ENCODE measurements around the gene GPAT2. TPM values are rescaled to one million over a fixed set of nuclear protein-coding genes. Genes with fewer than 3 reads are reported as not detected.
"Not testable (repeated sequence)": the region's sequence is repeated elsewhere in the genome, so short reads cannot be mapped to it uniquely, and the experiment has no call there.

GPAT2 gene
- total RNA-seq, 2 experiments from 2014 or later, result not detected

DNA sequence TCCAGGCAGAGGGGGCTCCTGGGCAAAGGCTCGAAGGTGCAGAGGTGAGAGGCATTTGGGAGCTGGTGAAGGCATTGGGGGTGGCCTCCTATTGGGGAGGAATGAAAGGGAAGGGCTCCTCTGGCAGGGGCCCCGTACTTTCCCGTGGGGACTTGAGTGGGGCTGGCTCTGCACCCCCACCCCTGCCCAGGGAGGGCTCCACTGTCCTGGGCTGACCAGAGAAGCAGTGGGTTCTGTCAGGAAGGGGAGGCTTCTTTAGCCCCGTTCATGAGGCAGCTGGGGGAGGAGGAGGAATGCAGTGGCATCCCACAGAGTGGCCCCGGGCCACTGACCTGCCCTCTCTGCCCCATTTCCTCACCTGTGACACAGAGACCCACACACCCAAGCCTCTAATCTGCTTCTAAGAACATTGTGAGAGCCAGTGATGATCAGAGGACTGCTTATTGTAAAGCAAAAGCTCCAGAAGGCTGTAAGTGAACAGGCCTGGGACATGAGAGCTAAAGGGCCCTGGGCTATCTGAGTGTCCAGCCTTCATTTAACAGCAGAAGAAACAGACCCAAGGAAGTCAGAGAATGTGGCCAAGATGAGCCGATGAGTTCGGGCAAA is 38.6 kb upstream of the GPAT2 start:
- no TSS peak for BruUV-seq (replicated peaks)
- Histone ChIP-seq H3K36me3 (ENCODE audit: insufficient read depth, low read length) (no peaks in the 10 kb centered on the region), H3K9me3 (ENCODE audit: low read length) (0 out of 2 replicates have a peak, but pooled peaks cover 4% of the 10 kb centered on the region), H3K27ac (ENCODE audit: low read depth, low read length, poor library complexity, severe bottlenecking) (no peak overlapping the region), H3K79me2 (ENCODE audit: insufficient read depth, low read depth, low read length) (no peaks in the 10 kb centered on the region), H3K4me3 (ENCODE audit: low read depth, low read length, poor library complexity, severe bottlenecking) (no peak overlapping the region), H3K4me2 (ENCODE audit: low read length) (no peak overlapping the region), H2AFZ (ENCODE audit: low read length) (no peak overlapping the region), H4K20me1 (ENCODE audit: insufficient read depth, low read length) (no peaks in the 10 kb centered on the region; the same call in 1 of the 2 replicates), H3K4me1 (ENCODE audit: insufficient read depth, low read length, poor library complexity, severe bottlenecking) (no peaks in the 10 kb centered on the region), H3K9me2 (ENCODE audit: insufficient read depth, low read length) (no peaks in the 10 kb centered on the region)
- TF ChIP-seq EZH2phosphoT487 (IDR thresholded peaks at IDR 0.05; ENCODE audit: borderline replicate concordance, low read depth, low read length), result no peak
- TF ChIP-seq, protein P1, sequence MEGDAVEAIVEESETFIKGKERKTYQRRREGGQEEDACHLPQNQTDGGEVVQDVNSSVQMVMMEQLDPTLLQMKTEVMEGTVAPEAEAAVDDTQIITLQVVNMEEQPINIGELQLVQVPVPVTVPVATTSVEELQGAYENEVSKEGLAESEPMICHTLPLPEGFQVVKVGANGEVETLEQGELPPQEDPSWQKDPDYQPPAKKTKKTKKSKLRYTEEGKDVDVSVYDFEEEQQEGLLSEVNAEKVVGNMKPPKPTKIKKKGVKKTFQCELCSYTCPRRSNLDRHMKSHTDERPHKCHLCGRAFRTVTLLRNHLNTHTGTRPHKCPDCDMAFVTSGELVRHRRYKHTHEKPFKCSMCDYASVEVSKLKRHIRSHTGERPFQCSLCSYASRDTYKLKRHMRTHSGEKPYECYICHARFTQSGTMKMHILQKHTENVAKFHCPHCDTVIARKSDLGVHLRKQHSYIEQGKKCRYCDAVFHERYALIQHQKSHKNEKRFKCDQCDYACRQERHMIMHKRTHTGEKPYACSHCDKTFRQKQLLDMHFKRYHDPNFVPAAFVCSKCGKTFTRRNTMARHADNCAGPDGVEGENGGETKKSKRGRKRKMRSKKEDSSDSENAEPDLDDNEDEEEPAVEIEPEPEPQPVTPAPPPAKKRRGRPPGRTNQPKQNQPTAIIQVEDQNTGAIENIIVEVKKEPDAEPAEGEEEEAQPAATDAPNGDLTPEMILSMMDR (conservative IDR thresholded peaks at IDR 0.05; ENCODE audit: low read length), result no peak
- CTCF ChIA-PET (ENCODE audit: unreplicated experiment), result no interaction called here
- DNase-seq (ENCODE audit: low spot score), result no peak
- POLR2A ChIA-PET, result no interaction called here
- intact Hi-C loops (cut with micrococcal nuclease; ENCODE audit: unreplicated experiment), result no loop called here

DNA sequence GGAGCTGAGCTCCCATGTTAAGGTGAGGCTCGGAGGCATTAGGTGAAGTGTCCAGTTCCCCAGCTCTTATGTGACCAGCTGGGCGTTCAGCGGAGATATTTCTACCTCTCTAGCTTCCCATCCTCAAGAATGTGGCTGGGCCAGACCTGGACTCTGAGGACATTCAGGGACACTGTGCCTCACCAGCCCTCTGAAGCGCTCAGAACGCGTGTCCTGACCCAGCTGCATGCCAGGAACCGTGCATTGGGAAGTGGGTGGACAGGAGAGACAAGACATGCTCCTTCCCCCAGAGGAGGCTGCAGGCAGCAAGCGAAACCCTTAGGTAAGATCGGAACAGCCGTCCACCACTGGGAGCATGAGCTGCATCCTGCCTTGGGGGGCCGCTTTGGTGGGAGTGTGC is 38.0 kb upstream of the GPAT2 start:
- H3K36me3 ChIP-seq (ENCODE audit: insufficient read depth, low read length), result no peaks in the 10 kb centered on the region
- H4K20me1 ChIP-seq (ENCODE audit: insufficient read depth, low read length), result no peaks in the 10 kb centered on the region; the same call in 1 of the 2 replicates
- ChIA-PET CTCF (ENCODE audit: unreplicated experiment) (no interaction called here), POLR2A (no interaction called here)
- H3K4me3 ChIP-seq (ENCODE audit: low read depth, low read length, poor library complexity, severe bottlenecking), result no peak overlapping the region
- 0 out of 2 replicates have a peak, but pooled peaks cover 4% of the 10 kb centered on the region for H3K9me3 ChIP-seq (ENCODE audit: low read length)
- H3K4me2 ChIP-seq (ENCODE audit: low read length), result no peak overlapping the region
- H2AFZ ChIP-seq (ENCODE audit: low read length), result no peak overlapping the region
- TF ChIP-seq, protein P1 (conservative IDR thresholded peaks at IDR 0.05; ENCODE audit: low read length), result no peak
- no peaks in the 10 kb centered on the region for H3K9me2 ChIP-seq (ENCODE audit: insufficient read depth, low read length)
- H3K27ac ChIP-seq (ENCODE audit: low read depth, low read length, poor library complexity, severe bottlenecking), result no peak overlapping the region
- DNase-seq (ENCODE audit: low spot score), result no peak
- no peaks in the 10 kb centered on the region for H3K79me2 ChIP-seq (ENCODE audit: insufficient read depth, low read depth, low read length)
- H3K4me1 ChIP-seq (ENCODE audit: insufficient read depth, low read length, poor library complexity, severe bottlenecking), result no peaks in the 10 kb centered on the region
- no TSS peak for BruUV-seq (replicated peaks)
- intact Hi-C loops (cut with micrococcal nuclease; ENCODE audit: unreplicated experiment), result no loop called here

DNA sequence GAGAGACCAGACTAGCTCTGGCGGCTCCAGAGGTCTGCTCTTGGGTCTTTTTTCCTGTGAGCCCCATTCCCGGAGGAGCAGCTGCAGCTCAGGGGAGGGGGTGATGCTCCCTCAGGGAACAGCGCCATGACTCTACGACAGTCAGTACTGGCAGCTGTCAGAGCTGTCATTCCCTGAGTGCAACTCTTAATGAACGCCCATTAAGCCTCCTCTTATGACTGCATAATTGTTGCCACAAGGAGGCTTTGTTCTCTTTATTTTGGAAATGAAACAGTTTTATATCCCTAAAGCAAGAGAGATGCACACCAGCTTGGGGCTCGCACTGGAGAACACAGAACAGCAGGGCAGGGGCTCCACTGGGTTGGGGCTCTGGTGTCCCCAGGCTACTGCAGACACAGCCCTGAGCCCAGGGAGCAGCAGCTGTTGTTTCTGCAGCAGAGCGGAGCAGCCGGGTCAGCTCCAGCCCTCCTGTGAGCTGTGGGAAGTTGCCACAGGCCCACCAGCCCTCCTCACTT is 37.3 kb upstream of the GPAT2 start:
- CTCF ChIA-PET (ENCODE audit: unreplicated experiment); H3K36me3 ChIP-seq (ENCODE audit: insufficient read depth, low read length); DNase-seq (ENCODE audit: low spot score): not testable (repeated sequence)

DNA sequence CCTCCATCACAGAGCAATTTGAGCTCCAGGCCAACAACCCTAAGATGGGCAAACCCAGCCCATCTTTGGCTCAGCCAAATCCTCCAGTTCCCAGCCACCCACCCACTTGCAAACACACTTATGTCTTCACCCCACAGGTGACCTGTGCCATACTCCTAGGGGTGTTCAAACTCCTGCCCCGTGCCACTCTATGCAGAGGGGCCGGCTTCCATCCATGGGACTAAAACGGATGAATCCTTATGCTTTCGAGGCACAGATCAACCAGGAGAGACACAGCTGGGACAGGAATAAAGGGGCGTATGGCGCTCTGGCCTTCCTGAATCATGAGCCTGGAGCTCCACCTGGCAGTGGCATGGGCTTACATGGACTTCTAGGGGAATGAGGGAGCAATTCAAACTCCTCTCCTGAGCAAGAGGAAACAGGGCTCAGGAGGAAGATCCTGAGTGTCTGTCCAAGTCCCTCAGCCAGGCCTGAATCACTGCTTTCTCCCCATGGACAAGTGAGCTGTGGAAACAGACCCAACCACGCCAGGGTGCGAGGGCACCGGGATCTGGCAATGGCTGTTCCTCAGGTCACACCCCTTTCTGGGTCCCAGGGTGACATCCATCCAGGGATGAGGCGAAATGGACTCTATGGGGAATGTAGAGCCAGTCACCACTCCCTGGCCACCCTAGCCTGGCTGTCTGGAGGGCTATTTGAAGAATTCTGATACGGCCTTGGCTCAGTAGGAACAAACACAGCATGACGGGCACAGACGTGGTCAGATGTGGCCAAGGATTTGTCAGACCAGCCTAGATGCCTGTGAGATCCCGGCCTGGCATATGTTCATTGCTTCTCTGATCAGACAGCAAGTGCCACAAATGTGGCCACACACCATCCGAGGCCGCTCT is 36.6 kb upstream of the GPAT2 start:
- H3K36me3 ChIP-seq (ENCODE audit: insufficient read depth, low read length); H3K4me3 ChIP-seq (ENCODE audit: low read depth, low read length, poor library complexity, severe bottlenecking); H3K9me3 ChIP-seq (ENCODE audit: low read length); H2AFZ ChIP-seq (ENCODE audit: low read length); BruUV-seq (replicated peaks); intact Hi-C loops (cut with micrococcal nuclease; ENCODE audit: unreplicated experiment); H3K9me2 ChIP-seq (ENCODE audit: insufficient read depth, low read length); H3K4me2 ChIP-seq (ENCODE audit: low read length); H3K4me1 ChIP-seq (ENCODE audit: insufficient read depth, low read length, poor library complexity, severe bottlenecking); POLR2A ChIA-PET; H3K79me2 ChIP-seq (ENCODE audit: insufficient read depth, low read depth, low read length); DNase-seq (ENCODE audit: low spot score); CTCF ChIA-PET (ENCODE audit: unreplicated experiment); H3K27ac ChIP-seq (ENCODE audit: low read depth, low read length, poor library complexity, severe bottlenecking); H4K20me1 ChIP-seq (ENCODE audit: insufficient read depth, low read length): not testable (repeated sequence)

More for the DNA sequence above, 37.3 kb upstream of the GPAT2 start:
- H2AFZ ChIP-seq (ENCODE audit: low read length); H3K4me2 ChIP-seq (ENCODE audit: low read length); H3K9me3 ChIP-seq (ENCODE audit: low read length); H3K9me2 ChIP-seq (ENCODE audit: insufficient read depth, low read length); H4K20me1 ChIP-seq (ENCODE audit: insufficient read depth, low read length); BruUV-seq (replicated peaks); POLR2A ChIA-PET; H3K27ac ChIP-seq (ENCODE audit: low read depth, low read length, poor library complexity, severe bottlenecking); H3K4me3 ChIP-seq (ENCODE audit: low read depth, low read length, poor library complexity, severe bottlenecking); H3K4me1 ChIP-seq (ENCODE audit: insufficient read depth, low read length, poor library complexity, severe bottlenecking); intact Hi-C loops (cut with micrococcal nuclease; ENCODE audit: unreplicated experiment); H3K79me2 ChIP-seq (ENCODE audit: insufficient read depth, low read depth, low read length): not testable (repeated sequence)

DNA sequence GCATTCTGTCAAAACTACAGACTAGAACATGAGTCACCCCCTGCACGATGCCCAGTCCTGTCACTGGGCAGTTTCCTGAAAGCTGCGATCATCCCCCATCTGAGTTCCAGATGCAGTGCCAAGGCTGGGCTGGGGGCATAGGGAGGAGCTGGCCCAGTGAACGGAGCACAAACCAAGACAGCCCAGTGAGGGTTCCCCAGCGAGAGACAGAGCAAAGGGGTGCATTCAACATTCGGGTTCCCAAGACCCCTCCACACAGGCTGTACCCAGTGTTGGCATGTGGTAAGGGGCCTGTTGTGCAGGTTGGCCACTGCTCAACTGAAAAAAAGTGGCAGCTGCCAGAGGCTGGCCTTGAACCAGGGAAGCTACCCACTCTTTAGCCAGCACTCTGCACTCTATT is 35.6 kb upstream of the GPAT2 start:
- H3K27ac ChIP-seq (ENCODE audit: low read depth, low read length, poor library complexity, severe bottlenecking); H2AFZ ChIP-seq (ENCODE audit: low read length); intact Hi-C loops (cut with micrococcal nuclease; ENCODE audit: unreplicated experiment); H3K4me1 ChIP-seq (ENCODE audit: insufficient read depth, low read length, poor library complexity, severe bottlenecking); H3K9me3 ChIP-seq (ENCODE audit: low read length); H3K4me3 ChIP-seq (ENCODE audit: low read depth, low read length, poor library complexity, severe bottlenecking); H3K4me2 ChIP-seq (ENCODE audit: low read length); H3K9me2 ChIP-seq (ENCODE audit: insufficient read depth, low read length); CTCF ChIA-PET (ENCODE audit: unreplicated experiment); POLR2A ChIA-PET; H3K36me3 ChIP-seq (ENCODE audit: insufficient read depth, low read length); BruUV-seq (replicated peaks); H4K20me1 ChIP-seq (ENCODE audit: insufficient read depth, low read length); DNase-seq (ENCODE audit: low spot score); H3K79me2 ChIP-seq (ENCODE audit: insufficient read depth, low read depth, low read length): not testable (repeated sequence)
